Rectal smooth muscle tissue (tissue), 1 donor: ENCODE results near the gene MAP2K1.

Experiments
- H3K27ac ChIP-seq: one replicate; pipeline ENCODE4 v1.7.0; 2013; ENCODE audit warnings: low read depth, low read length, inconsistent platforms
- H3K27me3 ChIP-seq: one replicate; pipeline ENCODE4 v1.7.0; 2013; ENCODE audit warnings: low read length; ENCODE audit not compliant: control insufficient read depth, insufficient read depth
- H3K36me3 ChIP-seq: one replicate; pipeline ENCODE4 v1.7.0; 2013; ENCODE audit warnings: low read length; ENCODE audit not compliant: control insufficient read depth, insufficient read depth
- H3K4me1 ChIP-seq: one replicate; pipeline ENCODE4 v1.7.0; 2013; ENCODE audit warnings: low read length; ENCODE audit not compliant: control insufficient read depth, insufficient read depth
- H3K4me3 ChIP-seq: one replicate; pipeline ENCODE4 v1.7.0; 2013; ENCODE audit warnings: low read length
- H3K9ac ChIP-seq: one replicate; pipeline ENCODE4 v1.7.0; 2013; ENCODE audit warnings: low read length

The MAP2K1 gene

GRCh38 chr15:66413579-66413978, 26.9 kb downstream of the MAP2K1 start:
- no peak overlapping the region for H3K4me3 ChIP-seq
- H3K4me1 ChIP-seq = no peaks in the 10 kb centered on the region
- no peak overlapping the region for H3K9ac ChIP-seq
- H3K36me3 ChIP-seq = no peaks in the 10 kb centered on the region
- no peaks in the 10 kb centered on the region for H3K27me3 ChIP-seq
- no peak overlapping the region for H3K27ac ChIP-seq

- H3K4me3 ChIP-seq = no peak overlapping the region
- no peaks in the 10 kb centered on the region for H3K27me3 ChIP-seq
These were observed 28.6 kb downstream of the MAP2K1 start for GRCh38 chr15:66415360-66415759.

DNA sequence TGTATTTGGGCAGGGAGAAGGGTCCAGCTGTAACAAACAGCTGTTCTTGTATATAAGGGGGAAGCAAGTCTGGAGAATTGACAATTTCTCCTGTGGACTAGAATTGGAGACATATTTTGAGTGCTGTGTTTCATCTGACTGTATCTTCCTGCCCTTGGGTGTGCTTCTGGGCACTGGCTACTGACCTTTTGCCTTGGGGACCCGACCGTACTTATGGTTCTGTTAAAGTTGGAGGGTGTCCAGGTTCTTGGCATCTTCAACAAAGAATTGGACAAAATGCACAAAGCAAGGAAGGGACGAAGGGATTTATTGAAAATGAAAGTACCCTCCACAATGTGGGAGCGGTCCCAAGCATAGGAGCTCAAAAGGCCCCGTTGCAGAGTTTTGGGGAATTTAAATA, 31.0 kb downstream of the MAP2K1 start:
- Histone ChIP-seq H3K27ac (no peak overlapping the region), H3K4me3 (no peak overlapping the region), H3K4me1 (no peaks in the 10 kb centered on the region), H3K36me3 (no peaks in the 10 kb centered on the region), H3K9ac (no peak overlapping the region), H3K27me3 (no peaks in the 10 kb centered on the region)

More at GRCh38 chr15:66415360-66415759, 28.6 kb downstream of the MAP2K1 start:
- Histone ChIP-seq H3K4me1 (no peaks in the 10 kb centered on the region), H3K27ac (no peak overlapping the region), H3K9ac (no peak overlapping the region), H3K36me3 (no peaks in the 10 kb centered on the region)

DNA sequence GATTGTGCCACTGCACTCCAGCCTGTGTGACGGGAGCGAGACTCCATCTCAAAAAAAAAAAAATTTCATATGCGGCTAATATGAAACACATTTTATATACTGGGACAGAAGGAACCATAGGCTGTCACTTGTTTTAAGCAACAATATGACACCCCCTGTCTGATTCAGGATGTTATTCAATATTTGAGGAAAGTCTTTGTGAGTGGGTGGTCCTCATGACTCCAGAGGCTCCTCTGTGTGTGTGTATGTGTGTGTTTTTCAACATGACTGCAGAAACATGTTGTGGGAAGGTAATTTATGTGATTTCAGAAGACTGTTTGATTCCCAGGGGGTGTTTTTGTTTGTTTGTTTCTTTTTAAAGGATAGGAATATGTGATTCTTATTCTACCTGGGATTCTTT, 32.8 kb downstream of the MAP2K1 start:
- Histone ChIP-seq H3K4me3 (no peak overlapping the region), H3K27ac (no peak overlapping the region), H3K36me3 (no peaks in the 10 kb centered on the region), H3K27me3 (no peaks in the 10 kb centered on the region), H3K4me1 (no peaks in the 10 kb centered on the region), H3K9ac (no peak overlapping the region)

- H3K27me3 ChIP-seq = no peaks in the 10 kb centered on the region
- no peak overlapping the region for H3K9ac ChIP-seq
- H3K27ac ChIP-seq = no peak overlapping the region
- no peaks in the 10 kb centered on the region for H3K4me1 ChIP-seq
- no peak overlapping the region for H3K4me3 ChIP-seq
- no peaks in the 10 kb centered on the region for H3K36me3 ChIP-seq
These were observed 35.6 kb downstream of the MAP2K1 start for GRCh38 chr15:66422347-66422746.

- H3K9ac ChIP-seq = no peak overlapping the region
- H3K4me3 ChIP-seq = no peak overlapping the region
- H3K27me3 ChIP-seq = no peaks in the 10 kb centered on the region
- no peaks in the 10 kb centered on the region for H3K36me3 ChIP-seq
- no peak overlapping the region for H3K27ac ChIP-seq
- no peaks in the 10 kb centered on the region for H3K4me1 ChIP-seq
These were observed 36.4 kb downstream of the MAP2K1 start for GRCh38 chr15:66423149-66423548.

- Histone ChIP-seq H3K27me3 (no peaks in the 10 kb centered on the region), H3K9ac (no peak overlapping the region), H3K4me3 (no peak overlapping the region), H3K27ac (no peak overlapping the region), H3K4me1 (no peaks in the 10 kb centered on the region), H3K36me3 (no peaks in the 10 kb centered on the region)
These were observed 38.4 kb downstream of the MAP2K1 start for GRCh38 chr15:66424963-66425612.

DNA sequence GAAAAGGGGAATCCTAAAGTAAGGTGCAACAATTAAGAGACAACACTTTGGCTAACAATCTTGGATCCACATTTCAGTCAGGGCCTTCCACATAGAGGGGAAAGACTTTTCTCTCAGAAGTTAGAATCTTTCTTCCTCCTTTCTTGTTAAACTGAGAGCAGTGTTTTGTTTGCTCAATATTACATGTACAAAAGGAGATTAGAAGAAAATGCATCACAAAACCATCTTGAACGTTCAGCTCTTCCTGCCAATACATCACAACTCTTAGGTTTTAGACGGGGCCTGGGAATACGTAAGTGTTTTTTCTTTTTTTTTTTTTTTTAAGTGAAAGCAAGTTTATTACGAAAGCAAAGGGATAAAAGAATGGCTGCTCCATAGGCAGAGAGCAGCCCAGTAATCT, 39.1 kb downstream of the MAP2K1 start:
- Histone ChIP-seq H3K36me3 (no peaks in the 10 kb centered on the region), H3K27me3 (no peaks in the 10 kb centered on the region), H3K4me1 (no peaks in the 10 kb centered on the region), H3K9ac (no peak overlapping the region), H3K4me3 (no peak overlapping the region), H3K27ac (no peak overlapping the region)

GRCh38 chr15:66429117-66429516, 42.4 kb downstream of the MAP2K1 start:
- H3K4me3 ChIP-seq = no peak overlapping the region
- H3K9ac ChIP-seq = no peak overlapping the region
- H3K27me3 ChIP-seq = no peaks in the 10 kb centered on the region

DNA sequence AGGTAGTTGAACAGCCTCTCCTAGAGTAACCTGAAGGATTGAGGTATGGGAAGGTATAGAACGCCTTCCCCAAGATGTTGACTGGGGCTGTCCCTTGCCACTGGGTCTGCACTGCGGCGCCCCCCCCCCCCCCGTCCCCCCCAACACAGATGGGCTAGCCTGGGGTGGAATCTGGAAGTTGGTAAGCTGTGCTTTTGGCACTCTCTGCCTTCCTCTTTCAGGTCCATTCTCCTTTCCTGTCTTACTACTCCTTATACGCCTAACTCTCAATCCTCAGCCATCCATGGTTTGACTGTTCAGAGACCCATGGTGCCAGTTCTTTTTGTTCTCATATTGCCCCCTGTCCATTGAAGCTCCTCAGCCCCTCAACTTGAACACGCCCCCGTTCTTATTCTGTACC, 42.8 kb downstream of the MAP2K1 start:
- Histone ChIP-seq H3K27ac (no peak overlapping the region), H3K9ac (no peak overlapping the region), H3K36me3 (no peaks in the 10 kb centered on the region), H3K27me3 (no peaks in the 10 kb centered on the region), H3K4me1 (no peaks in the 10 kb centered on the region), H3K4me3 (no peak overlapping the region)

More at GRCh38 chr15:66429117-66429516, 42.4 kb downstream of the MAP2K1 start:
- Histone ChIP-seq H3K27ac (no peak overlapping the region), H3K4me1 (no peaks in the 10 kb centered on the region), H3K36me3 (no peaks in the 10 kb centered on the region)

GRCh38 chr15:66430627-66431255, 44.0 kb downstream of the MAP2K1 start:
- Histone ChIP-seq H3K27ac (no peak overlapping the region), H3K36me3 (no peaks in the 10 kb centered on the region), H3K9ac (no peak overlapping the region), H3K4me1 (no peaks in the 10 kb centered on the region), H3K27me3 (no peaks in the 10 kb centered on the region), H3K4me3 (no peak overlapping the region)

GRCh38 chr15:66433726-66434125, 47.0 kb downstream of the MAP2K1 start:
- Histone ChIP-seq H3K27me3 (no peaks in the 10 kb centered on the region), H3K9ac (no peak overlapping the region), H3K4me1 (no peaks in the 10 kb centered on the region), H3K27ac (no peak overlapping the region), H3K4me3 (no peak overlapping the region), H3K36me3 (peaks cover 9% of the 10 kb centered on the region)

DNA sequence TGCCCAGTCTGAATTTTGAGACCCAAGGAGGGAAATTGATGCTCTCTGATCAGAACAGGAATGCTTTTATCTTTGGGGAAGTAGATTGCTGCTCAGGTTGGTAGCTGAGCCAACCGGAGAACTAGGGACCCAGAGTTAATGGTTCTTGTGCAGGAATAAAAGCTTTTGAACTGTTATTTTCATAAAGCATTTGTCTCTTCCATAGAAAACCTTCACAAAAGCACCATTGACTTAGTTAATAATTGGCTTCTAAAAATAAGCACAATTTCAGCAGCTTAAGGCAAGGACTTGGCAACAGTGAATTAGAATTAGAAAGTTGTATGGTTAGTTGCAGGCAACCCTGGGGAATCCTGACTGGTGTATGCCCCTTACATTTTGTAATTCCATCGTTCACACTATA, 53.8 kb downstream of the MAP2K1 start:
- H3K36me3 ChIP-seq = peaks cover 13% of the 10 kb centered on the region
- no peak overlapping the region for H3K4me3 ChIP-seq
- no peaks in the 10 kb centered on the region for H3K4me1 ChIP-seq
- no peak overlapping the region for H3K9ac ChIP-seq
- H3K27ac ChIP-seq = no peak overlapping the region
- H3K27me3 ChIP-seq = no peaks in the 10 kb centered on the region
